Heart right ventricle (tissue), 16 donors: ENCODE results near the gene TDRD3. TPM values are rescaled to one million over a fixed set of nuclear protein-coding genes. Genes with fewer than 3 reads are reported as not detected.

Source experiments
- ATAC-seq, 8 donors: fragments of 200-7000 bp; cut with Tn5 transposase; one replicate each; pipeline ENCODE4 v1.9.1; 2020; ENCODE audit warnings: mild to moderate bottlenecking in 8 of 8, moderate library complexity in 8 of 8, moderate number of reproducible peaks in 1 of 8
- DNase-seq, 2 donors: peaks; one replicate each; pipeline ENCODE4 v3.0.0-alpha.2; 2020
- H3K27ac ChIP-seq, 10 donors: fragments of 200-600 bp; sonication (generic) in 2 of 10; one replicate each; pipeline versions ENCODE4 v1.5.0 to v1.8.0; 2020 to 2022; ENCODE audit warnings: mild to moderate bottlenecking in 3 of 10
- H3K27me3 ChIP-seq, 7 donors: fragments of 200-600 bp; one replicate each; pipeline ENCODE4 v1.8.0; 2021 to 2022; ENCODE audit warnings: mild to moderate bottlenecking in 2 of 7
- H3K36me3 ChIP-seq, 9 donors: fragments of 200-600 bp; sonication (generic) in 1 of 9; one replicate each; pipeline versions ENCODE4 v1.5.0 to v1.8.0; 2020 to 2022; ENCODE audit warnings: mild to moderate bottlenecking in 2 of 9
- H3K4me1 ChIP-seq, 9 donors: fragments of 200-600 bp; sonication (generic) in 1 of 9; one replicate each; pipeline versions ENCODE4 v1.5.0 to v1.8.0; 2020 to 2022; ENCODE audit warnings: mild to moderate bottlenecking in 4 of 9
- H3K4me3 ChIP-seq, 10 donors: fragments of 200-600 bp; sonication (generic) in 2 of 10; one replicate each; pipeline versions ENCODE4 v1.5.0 to v1.8.0; 2020 to 2022; ENCODE audit warnings: mild to moderate bottlenecking in 7 of 10, moderate library complexity in 2 of 10
- H3K9me3 ChIP-seq, 11 donors: fragments of 200-600 bp in 10 of 11; sonication (generic) in 2 of 11; one replicate each; pipeline versions ENCODE4 v1.5.0 to v1.8.0; 2013 to 2022; ENCODE audit warnings: mild to moderate bottlenecking in 2 of 11, control low read depth in 1 of 11, moderate library complexity in 1 of 11
- WGBS, 2 donors: extraction: QIAGEN DNeasy Blood & Tissue Kit; methylation state at CpG; one replicate each; pipeline ENCODE4 v1.1.7; 2013; ENCODE audit warnings: inconsistent platforms in 1 of 2; 5-methylcytosine and 5-hydroxymethylcytosine counted together
- intact Hi-C, 10 donors: fragments of 100-400 bp; cut with DNase I; formaldehyde crosslinking; loops; one replicate each; pipeline versions ENCODE4 v1.11.1 to v1.14.2; 2022
- polyA plus RNA-seq, 2 donors: library from polyadenylated mRNA; stranded (reverse); fragments of 200-250 nt; gene quantifications; one replicate each; pipeline ENCODE4 v1.2.3, GENCODE V29; 2013
- total RNA-seq, 10 donors: library from RNA; stranded (reverse); fragmentation: NEBNext Ultra II Directional in 3 of 10; extraction: Animal tissue kit (Norgen Biotek cat#: 25700) in 3 of 10; gene quantifications; one replicate each; pipeline versions ENCODE4 v1.2.1 to v1.2.4, GENCODE V29; 2021 to 2023
- TF ChIP-seq, protein P1 (sequence below), 9 donors: fragments of 200-600 bp; sonication (generic) in 2 of 9; IDR thresholded peaks; one replicate each; pipeline versions ENCODE4 v1.5.0 to v1.8.0; 2021 to 2022; ENCODE audit warnings: antibody characterized with exemption in 9 of 9, mild to moderate bottlenecking in 5 of 9, moderate library complexity in 1 of 9
- donor health status: Arrhythmogenic right ventricular cardiomyopathy.
- donor health status: ischemic (EF 13 %, LVEDD 7.1; RV severe dilation, severe dysfunction).
- donor health status: healthy with polysubstance abuse.
- donor health status: DM: no; HTN: yes; CAD: no.
- donor health status: DM: no; HTN: no; CAD: no.
- donor health status: ischemic (EF 25% LVEDD 6.9; RV normal size, moderate dysfunction).
- donor health status: ischemic (EF 25% LVEDD 5.7; RV mildly dilated, moderate dysfunction).
- donor health status: healthy.
- donor health status: DM: yes; HTN: yes; CAD: no.
- donor health status: Ischemic cardiomyopathy.
- donor health status: ischemic (EF 35%, LVEDD 5.7; RV mildly dilated, moderate dysfunction).
- donor health status: nonischemic (EF 11% LVEDD 7.7; RV severe dilation, severe dysfunction).
- donor health status: DM: yes; HTN: yes; CAD: no.
- donor health status: PGD.
- donor health status: ischemic (EF 29% LVEDD 5.4; RV normal size, mild dysfunction).
- donor health status: nonischemic (EF 23%, LVEDD 6.1; RV moderate dilation, normal function).

TDRD3 gene
- total and polyA plus RNA-seq, 12 donors = 9.8 to 60.7 (median 47.2) TPM

DNA sequence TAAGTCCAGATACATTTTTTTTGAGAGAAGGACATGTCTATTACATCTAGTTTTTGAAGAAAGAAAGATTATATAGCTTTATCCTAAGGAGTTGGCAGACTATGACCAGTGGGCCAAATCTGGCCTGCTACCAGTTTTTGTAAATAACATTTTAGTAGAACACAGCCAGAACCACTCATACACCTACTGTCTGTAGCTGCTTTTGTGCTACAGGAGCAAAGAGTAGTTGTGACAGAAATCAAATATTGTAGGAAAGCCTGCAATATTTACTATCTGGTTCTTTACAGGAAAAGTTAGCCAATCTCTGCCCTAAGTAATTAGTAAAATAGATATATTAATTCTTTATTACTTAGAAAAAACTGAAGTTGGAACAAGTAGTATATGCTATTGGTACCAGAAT, 17.2 kb downstream of the TDRD3 start:
- peaks cover 0 to 4% (median 0%) of the 10 kb centered on the region in 11 donors for H3K9me3 ChIP-seq
- H3K27me3 ChIP-seq = no peaks in the 10 kb centered on the region
- no peak overlapping the region for H3K4me3 ChIP-seq
- peaks cover 0 to 50% (median 32%) of the 10 kb centered on the region in 9 donors for H3K4me1 ChIP-seq
- ATAC-seq (no peak), DNase-seq (no peak)
- H3K27ac ChIP-seq = no peak overlapping the region
- TF ChIP-seq, protein P1, sequence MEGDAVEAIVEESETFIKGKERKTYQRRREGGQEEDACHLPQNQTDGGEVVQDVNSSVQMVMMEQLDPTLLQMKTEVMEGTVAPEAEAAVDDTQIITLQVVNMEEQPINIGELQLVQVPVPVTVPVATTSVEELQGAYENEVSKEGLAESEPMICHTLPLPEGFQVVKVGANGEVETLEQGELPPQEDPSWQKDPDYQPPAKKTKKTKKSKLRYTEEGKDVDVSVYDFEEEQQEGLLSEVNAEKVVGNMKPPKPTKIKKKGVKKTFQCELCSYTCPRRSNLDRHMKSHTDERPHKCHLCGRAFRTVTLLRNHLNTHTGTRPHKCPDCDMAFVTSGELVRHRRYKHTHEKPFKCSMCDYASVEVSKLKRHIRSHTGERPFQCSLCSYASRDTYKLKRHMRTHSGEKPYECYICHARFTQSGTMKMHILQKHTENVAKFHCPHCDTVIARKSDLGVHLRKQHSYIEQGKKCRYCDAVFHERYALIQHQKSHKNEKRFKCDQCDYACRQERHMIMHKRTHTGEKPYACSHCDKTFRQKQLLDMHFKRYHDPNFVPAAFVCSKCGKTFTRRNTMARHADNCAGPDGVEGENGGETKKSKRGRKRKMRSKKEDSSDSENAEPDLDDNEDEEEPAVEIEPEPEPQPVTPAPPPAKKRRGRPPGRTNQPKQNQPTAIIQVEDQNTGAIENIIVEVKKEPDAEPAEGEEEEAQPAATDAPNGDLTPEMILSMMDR (IDR thresholded peaks at IDR 0.05) = no peak
- intact Hi-C loops = no loop called here
- H3K36me3 ChIP-seq = no peaks in the 10 kb centered on the region

DNA sequence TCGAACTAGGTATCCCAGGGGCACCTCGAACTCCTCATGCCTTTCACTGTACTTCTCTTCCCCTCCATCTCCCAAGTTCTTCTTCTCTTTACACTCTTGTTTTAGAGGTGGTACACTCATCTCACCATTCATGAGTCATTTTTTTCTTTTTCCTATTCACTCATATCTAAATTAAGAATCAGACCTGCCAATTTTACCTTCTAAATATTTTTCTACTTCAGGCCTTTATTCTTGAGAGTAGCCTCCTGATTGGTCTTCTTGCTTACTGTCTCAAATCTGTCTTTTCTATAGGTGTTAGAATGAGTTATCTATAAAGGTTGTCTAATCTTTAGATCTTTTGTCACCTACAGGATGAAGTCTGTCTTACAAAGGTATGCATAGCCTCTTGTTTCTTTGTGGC, 20.7 kb downstream of the TDRD3 start:
- H3K4me1 ChIP-seq = peaks cover 0 to 43% (median 29%) of the 10 kb centered on the region in 9 donors
- DNase-seq (no peak), ATAC-seq (no peak)
- WGBS, 2 donors = 97 to 98% methylated on average over 2 of the region's 2 CpGs
- intact Hi-C loops = no loop called here
- H3K27ac ChIP-seq = no peak overlapping the region
- no peaks in the 10 kb centered on the region for H3K27me3 ChIP-seq
- TF ChIP-seq, protein P1 (IDR thresholded peaks at IDR 0.05) = no peak
- H3K9me3 ChIP-seq = peaks cover 0 to 16% (median 0%) of the 10 kb centered on the region in 11 donors
- no peak overlapping the region for H3K4me3 ChIP-seq
- H3K36me3 ChIP-seq = no peaks in the 10 kb centered on the region

DNA sequence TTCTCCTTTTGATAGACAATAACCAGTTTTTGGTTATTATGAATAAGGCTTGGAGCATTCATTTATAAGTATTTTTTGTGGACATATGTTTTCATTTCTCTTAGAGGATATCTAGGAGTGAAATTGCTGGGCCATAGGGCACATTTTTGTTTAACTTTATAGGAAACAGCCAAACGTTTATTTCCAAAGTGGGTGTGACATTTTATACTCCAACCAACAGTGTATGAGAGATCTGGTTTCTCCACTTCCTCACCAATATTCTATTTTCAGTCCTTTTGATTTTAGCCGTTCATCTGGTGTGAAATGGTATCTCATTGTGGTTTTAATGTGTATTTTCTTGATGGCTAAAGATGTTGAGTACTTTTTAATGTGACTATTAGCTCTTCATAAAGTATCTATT, 21.9 kb downstream of the TDRD3 start:
- Histone ChIP-seq H3K27ac (no peak overlapping the region), H3K4me3 (no peak overlapping the region), H3K27me3 (no peaks in the 10 kb centered on the region), H3K4me1 (peaks cover 0 to 37% (median 24%) of the 10 kb centered on the region in 9 donors), H3K9me3 (peaks cover 0 to 16% (median 0%) of the 10 kb centered on the region in 11 donors), H3K36me3 (no peaks in the 10 kb centered on the region)
- WGBS, 2 donors = 81 to 86% methylated on average over 2 of the region's 2 CpGs
- ATAC-seq (no peak), DNase-seq (no peak)
- TF ChIP-seq, protein P1 (IDR thresholded peaks at IDR 0.05) = no peak
- intact Hi-C loops = no loop called here

DNA sequence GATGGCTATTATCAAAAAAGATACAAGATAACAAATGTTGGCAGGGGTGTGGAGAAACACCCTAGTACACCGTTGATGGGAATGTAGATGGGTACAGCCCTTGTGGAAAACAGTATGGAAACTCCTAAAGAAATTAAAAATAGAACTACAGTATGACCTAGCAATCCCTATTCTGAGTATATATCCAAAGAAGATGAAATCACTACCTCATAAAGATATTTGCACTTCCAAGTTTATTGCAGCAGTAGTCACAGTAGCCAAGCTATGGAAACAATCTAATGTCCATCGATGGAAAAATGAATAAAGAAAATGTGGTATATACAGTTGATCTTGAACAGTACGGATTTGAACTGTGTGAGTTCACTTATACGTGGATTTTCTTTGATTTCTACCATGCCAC, 28.3 kb downstream of the TDRD3 start:
- no peak overlapping the region for H3K4me3 ChIP-seq
- ATAC-seq (no peak), DNase-seq (no peak)
- H3K36me3 ChIP-seq = no peaks in the 10 kb centered on the region
- H3K9me3 ChIP-seq = peaks cover 0 to 11% (median 0%) of the 10 kb centered on the region in 11 donors
- 82 to 87% methylated on average over 4 of the region's 4 CpGs for WGBS, 2 donors
- TF ChIP-seq, protein P1 (IDR thresholded peaks at IDR 0.05) = no peak
- intact Hi-C loops = loop anchor here in 1 of 10 donors (10.0 kb wide), 1 partner anchor 91 kb away; no protein-coding TSS in a partner anchor
- H3K27me3 ChIP-seq = no peaks in the 10 kb centered on the region
- H3K27ac ChIP-seq = no peak overlapping the region
- H3K4me1 ChIP-seq = peaks cover 0 to 19% (median 5%) of the 10 kb centered on the region in 9 donors
